ENCODE results near the gene ZBP1. TPM values are rescaled to one million over a fixed set of nuclear protein-coding genes. Genes with fewer than 3 reads are reported as not detected.

Gene ZBP1
- total and polyA plus RNA-seq, 2 experiments from 2014 or later: not detected

DNA sequence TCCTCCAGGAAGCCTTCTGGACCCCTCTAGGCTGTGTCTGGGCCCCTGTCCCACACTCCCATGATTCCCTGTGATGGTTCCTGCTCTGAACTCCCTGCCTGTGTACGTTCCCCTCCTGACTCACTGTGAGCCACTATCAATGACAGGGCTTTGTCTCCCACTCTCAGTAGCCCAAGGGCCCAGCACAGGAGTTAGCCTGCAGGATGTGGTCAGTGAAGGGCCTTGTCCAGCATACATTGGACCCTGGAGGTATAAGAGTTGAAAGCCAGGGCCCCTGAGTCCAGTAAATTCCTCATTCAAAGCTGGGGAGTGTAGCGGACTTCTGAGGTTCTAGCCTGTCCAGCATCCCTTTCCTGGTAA, 19.0 kb downstream of the ZBP1 start:
- no peak overlapping the region for H3K4me3 ChIP-seq
- TF ChIP-seq, protein P1, sequence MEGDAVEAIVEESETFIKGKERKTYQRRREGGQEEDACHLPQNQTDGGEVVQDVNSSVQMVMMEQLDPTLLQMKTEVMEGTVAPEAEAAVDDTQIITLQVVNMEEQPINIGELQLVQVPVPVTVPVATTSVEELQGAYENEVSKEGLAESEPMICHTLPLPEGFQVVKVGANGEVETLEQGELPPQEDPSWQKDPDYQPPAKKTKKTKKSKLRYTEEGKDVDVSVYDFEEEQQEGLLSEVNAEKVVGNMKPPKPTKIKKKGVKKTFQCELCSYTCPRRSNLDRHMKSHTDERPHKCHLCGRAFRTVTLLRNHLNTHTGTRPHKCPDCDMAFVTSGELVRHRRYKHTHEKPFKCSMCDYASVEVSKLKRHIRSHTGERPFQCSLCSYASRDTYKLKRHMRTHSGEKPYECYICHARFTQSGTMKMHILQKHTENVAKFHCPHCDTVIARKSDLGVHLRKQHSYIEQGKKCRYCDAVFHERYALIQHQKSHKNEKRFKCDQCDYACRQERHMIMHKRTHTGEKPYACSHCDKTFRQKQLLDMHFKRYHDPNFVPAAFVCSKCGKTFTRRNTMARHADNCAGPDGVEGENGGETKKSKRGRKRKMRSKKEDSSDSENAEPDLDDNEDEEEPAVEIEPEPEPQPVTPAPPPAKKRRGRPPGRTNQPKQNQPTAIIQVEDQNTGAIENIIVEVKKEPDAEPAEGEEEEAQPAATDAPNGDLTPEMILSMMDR (IDR thresholded peaks at IDR 0.05; ENCODE audit: low read depth, low read length): no peak
- H3K27ac ChIP-seq: no peak overlapping the region
- DNase-seq (ENCODE audit: low read depth in 1 of 2, low spot score in 1 of 2): no peak
- no peaks in the 10 kb centered on the region for H3K27me3 ChIP-seq
- no peaks in the 10 kb centered on the region for H3K9me3 ChIP-seq (ENCODE audit: low read depth)
- peaks cover 7% of the 10 kb centered on the region for H3K4me1 ChIP-seq (ENCODE audit: low read depth)
- no peaks in the 10 kb centered on the region for H3K36me3 ChIP-seq

DNA sequence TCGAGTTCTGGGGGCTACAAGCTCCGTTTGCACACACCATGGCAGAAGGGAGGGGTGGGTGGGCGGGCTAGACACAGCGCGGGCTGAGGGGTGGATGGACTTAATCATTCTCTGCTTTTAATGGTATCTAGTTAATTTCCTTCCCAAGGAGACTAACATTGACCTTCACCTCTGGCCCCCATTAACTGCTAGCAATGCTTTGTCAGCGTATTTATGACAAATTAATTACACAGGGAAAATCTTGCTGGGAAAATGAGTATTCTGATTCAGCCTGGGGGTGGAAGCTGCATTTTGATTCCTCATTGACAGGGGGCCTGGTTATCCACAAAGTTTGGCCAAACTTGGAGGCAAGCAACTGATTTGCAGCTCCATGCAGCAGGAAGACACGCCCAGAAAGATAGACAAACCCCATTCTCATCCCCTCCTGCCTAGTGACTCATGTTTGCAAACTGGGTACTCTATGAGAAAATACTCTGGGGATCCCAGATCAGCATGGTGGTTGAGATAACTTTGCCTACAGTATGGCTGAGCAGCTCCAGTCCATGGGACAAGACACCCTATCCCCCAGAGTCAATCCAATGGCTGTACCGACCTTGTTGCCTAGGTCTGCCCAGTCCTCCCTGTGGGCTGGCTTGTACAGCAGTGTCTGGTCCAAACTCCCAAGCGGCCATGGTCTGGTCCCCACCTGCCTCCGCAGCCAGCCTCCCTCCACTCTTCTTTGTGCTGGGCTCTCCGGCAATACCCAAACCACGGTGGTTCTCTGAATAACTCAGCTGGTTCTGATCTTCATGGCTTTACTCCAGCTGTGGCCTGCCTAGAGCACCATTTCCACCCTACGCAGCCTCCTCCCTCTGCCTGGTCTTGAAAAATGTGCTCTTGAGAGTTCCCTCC, 19.7 kb downstream of the ZBP1 start:
- Histone ChIP-seq H3K27me3 (no peaks in the 10 kb centered on the region), H3K27ac (no peak overlapping the region), H3K9me3 (ENCODE audit: low read depth) (no peaks in the 10 kb centered on the region), H3K4me3 (no peak overlapping the region), H3K36me3 (no peaks in the 10 kb centered on the region), H3K4me1 (ENCODE audit: low read depth) (peaks cover 7% of the 10 kb centered on the region)
- TF ChIP-seq, protein P1 (IDR thresholded peaks at IDR 0.05; ENCODE audit: low read depth, low read length): no peak
- DNase-seq (ENCODE audit: low read depth in 1 of 2, low spot score in 1 of 2): no peak

DNA sequence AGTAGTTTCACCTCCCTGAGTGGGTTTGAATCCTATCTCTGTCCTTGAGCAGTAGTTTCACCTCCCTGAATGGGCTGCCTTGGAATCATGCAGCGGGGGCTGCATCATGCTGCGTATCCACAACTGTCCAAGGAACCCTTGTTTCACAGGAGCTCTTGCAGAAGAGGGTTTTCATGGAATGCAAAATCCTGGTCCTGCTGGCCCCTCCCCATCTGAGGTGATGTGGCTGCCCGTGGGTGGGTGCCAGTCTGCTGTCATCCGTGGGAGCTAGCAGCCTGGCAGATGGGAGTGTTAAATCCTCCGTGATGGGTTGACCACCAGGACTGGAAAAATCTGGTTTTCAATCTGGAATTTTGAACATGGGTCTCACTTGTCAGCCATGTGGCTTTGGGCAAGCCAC, 21.7 kb downstream of the ZBP1 start:
- Histone ChIP-seq H3K9me3 (ENCODE audit: low read depth) (no peaks in the 10 kb centered on the region), H3K27ac (no peak overlapping the region), H3K4me1 (ENCODE audit: low read depth) (peaks cover 7% of the 10 kb centered on the region), H3K4me3 (no peak overlapping the region), H3K36me3 (no peaks in the 10 kb centered on the region), H3K27me3 (no peaks in the 10 kb centered on the region)
- TF ChIP-seq, protein P1 (IDR thresholded peaks at IDR 0.05; ENCODE audit: low read depth, low read length): no peak
- no peak for DNase-seq (ENCODE audit: low read depth in 1 of 2, low spot score in 1 of 2)

DNA sequence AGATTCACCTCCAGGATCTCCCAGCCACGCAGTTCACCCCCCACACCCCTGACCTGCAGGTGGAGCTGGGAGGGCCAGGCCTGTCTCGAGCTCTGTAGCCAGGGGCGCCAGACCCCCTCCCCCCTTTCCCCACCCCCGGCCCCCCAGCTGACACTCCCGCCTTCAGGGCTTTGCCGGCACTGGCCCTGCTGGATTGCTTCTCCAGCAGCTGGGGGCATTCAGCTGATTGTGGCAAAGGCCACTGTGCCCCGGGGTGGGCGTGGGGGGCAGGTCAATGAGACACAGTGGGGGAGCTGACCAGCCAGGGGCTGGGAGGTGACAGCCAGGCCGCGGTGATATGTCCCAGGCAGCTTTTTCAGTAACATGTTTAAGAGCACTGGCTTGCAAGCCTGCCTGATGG, 22.2 kb downstream of the ZBP1 start:
- Histone ChIP-seq H3K4me3 (no peak overlapping the region), H3K36me3 (no peaks in the 10 kb centered on the region), H3K9me3 (ENCODE audit: low read depth) (no peaks in the 10 kb centered on the region), H3K4me1 (ENCODE audit: low read depth) (peaks cover 7% of the 10 kb centered on the region), H3K27ac (no peak overlapping the region), H3K27me3 (no peaks in the 10 kb centered on the region)
- TF ChIP-seq, protein P1 (IDR thresholded peaks at IDR 0.05; ENCODE audit: low read depth, low read length): no peak
- peak in 1 of 2 donors; percentile 37 for DNase-seq (ENCODE audit: low read depth in 1 of 2, low spot score in 1 of 2)

DNA sequence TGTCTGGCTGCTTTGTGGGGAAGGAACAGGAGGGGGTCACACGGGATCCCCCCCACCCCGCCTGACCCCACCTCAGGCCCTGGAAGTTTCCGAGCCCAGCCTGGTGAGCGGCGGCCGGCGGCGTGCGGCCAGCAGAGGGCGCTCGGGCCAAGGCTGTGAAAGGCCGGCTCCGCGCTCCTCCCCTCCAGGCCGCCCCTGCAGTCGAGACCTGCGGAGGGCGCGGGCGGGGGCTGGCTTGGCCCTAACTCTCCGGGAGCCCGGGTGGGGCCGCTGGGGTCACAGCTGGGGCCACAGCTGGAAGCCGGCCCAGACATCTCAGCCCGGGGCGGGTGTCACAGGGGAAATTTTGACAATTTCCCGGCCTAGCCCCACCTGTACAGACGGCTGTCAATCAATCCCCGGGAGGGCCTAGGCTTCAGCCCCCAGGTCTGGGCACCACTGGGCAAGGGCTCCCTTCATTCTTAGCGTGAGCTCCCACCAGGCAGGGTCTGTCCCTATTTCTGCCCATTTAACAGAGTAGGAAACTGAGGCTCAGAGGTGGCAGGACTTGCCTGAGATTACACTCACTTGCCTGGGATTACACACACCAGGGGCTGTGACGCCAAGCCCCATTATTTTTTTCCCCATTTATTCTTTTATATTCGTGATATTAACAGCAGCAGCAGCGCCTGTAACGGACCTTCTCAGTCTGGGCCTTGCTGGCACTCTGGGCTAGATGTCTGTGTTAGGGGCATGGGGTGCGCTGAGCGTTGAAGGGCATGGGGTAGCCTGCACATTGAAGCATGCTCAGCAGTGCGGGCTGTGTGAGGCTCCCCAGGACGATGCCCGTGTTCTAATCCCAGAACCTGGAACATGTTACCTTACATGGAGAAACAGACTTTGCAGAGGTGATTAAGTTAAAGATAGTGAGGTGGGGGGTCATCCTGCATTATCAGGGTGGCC, 23.0 kb downstream of the ZBP1 start:
- TF ChIP-seq, protein P1 (IDR thresholded peaks at IDR 0.05; ENCODE audit: low read depth, low read length): peak; percentile 86
- H3K36me3 ChIP-seq: no peaks in the 10 kb centered on the region
- no peak overlapping the region for H3K4me3 ChIP-seq
- peak; percentile 60 to 84 for DNase-seq (ENCODE audit: low read depth in 1 of 2, low spot score in 1 of 2)
- H3K4me1 ChIP-seq (ENCODE audit: low read depth): peaks cover 7% of the 10 kb centered on the region
- no peak overlapping the region for H3K27ac ChIP-seq
- no peaks in the 10 kb centered on the region for H3K9me3 ChIP-seq (ENCODE audit: low read depth)
- no peaks in the 10 kb centered on the region for H3K27me3 ChIP-seq

All from cardiac muscle cell (in vitro differentiated cells and primary cell).